Measurements from ENCODE around the gene IFITM10.

The IFITM10 gene

DNA sequence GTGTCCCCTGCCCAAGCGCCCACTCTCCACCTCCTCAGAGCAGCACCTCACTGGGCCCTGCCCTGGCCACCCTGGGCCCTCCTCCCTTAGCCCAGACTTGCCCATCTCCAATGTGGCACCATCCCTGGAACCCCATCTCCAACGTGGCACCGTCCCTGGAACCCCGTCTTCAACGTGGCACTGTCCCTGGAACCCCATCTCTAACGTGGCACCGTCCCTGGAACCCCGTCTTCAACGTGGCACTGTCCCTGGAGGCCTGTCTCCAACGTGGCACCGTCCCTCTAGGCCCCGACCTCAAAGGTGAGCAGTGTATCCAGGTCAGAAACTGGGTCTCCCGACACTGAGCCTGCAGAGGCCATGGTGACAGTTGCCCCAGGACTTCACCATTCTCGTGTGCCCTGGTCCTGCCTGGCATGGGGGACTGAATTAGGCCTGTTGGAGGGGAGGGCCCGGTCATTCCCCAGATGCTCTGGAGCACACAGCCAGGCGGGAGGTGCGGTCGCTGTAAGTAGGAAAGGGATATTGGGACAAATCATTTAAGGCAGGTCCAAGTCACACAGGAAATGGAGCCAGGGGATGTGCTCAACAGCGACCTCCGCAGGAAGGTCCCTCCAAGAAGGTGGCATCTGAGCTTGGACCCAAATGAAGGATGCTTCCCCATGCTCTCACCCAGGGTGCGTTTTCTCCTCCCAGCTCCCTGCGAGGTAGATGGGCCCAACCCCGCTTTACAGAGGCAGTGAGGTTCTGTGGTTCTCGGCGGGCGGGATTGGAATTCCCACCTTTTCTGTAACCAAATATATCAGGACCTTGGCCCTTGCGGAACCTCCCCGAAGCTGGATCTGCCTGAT lies 15.7 kb upstream of the IFITM10 start:
- no peak for ATAC-seq
- TF ChIP-seq GLIS3 (CRISPR knock-in tag; IDR thresholded peaks at IDR 0.05) (no peak), ARNTL (CRISPR knock-in tag; IDR thresholded peaks at IDR 0.05; ENCODE audit: borderline replicate concordance, low read depth) (no peak), BACH2 (CRISPR knock-in tag; IDR thresholded peaks at IDR 0.05; ENCODE audit: borderline replicate concordance) (no peak), ZNF70 (CRISPR knock-in tag; IDR thresholded peaks at IDR 0.05) (no peak), ZNF565 (CRISPR knock-in tag; conservative IDR thresholded peaks at IDR 0.05; ENCODE audit: low read depth) (no peak), ZC3H10 (CRISPR knock-in tag; IDR thresholded peaks at IDR 0.05) (no peak)
- TF ChIP-seq, protein P1, sequence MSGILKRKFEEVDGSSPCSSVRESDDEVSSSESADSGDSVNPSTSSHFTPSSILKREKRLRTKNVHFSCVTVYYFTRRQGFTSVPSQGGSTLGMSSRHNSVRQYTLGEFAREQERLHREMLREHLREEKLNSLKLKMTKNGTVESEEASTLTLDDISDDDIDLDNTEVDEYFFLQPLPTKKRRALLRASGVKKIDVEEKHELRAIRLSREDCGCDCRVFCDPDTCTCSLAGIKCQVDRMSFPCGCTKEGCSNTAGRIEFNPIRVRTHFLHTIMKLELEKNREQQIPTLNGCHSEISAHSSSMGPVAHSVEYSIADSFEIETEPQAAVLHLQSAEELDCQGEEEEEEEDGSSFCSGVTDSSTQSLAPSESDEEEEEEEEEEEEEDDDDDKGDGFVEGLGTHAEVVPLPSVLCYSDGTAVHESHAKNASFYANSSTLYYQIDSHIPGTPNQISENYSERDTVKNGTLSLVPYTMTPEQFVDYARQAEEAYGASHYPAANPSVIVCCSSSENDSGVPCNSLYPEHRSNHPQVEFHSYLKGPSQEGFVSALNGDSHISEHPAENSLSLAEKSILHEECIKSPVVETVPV (CRISPR knock-in tag; IDR thresholded peaks at IDR 0.05) = no peak
- TF ChIP-seq, protein P2, sequence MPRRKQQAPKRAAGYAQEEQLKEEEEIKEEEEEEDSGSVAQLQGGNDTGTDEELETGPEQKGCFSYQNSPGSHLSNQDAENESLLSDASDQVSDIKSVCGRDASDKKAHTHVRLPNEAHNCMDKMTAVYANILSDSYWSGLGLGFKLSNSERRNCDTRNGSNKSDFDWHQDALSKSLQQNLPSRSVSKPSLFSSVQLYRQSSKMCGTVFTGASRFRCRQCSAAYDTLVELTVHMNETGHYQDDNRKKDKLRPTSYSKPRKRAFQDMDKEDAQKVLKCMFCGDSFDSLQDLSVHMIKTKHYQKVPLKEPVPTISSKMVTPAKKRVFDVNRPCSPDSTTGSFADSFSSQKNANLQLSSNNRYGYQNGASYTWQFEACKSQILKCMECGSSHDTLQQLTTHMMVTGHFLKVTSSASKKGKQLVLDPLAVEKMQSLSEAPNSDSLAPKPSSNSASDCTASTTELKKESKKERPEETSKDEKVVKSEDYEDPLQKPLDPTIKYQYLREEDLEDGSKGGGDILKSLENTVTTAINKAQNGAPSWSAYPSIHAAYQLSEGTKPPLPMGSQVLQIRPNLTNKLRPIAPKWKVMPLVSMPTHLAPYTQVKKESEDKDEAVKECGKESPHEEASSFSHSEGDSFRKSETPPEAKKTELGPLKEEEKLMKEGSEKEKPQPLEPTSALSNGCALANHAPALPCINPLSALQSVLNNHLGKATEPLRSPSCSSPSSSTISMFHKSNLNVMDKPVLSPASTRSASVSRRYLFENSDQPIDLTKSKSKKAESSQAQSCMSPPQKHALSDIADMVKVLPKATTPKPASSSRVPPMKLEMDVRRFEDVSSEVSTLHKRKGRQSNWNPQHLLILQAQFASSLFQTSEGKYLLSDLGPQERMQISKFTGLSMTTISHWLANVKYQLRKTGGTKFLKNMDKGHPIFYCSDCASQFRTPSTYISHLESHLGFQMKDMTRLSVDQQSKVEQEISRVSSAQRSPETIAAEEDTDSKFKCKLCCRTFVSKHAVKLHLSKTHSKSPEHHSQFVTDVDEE (CRISPR knock-in tag; IDR thresholded peaks at IDR 0.05) = no peak

DNA sequence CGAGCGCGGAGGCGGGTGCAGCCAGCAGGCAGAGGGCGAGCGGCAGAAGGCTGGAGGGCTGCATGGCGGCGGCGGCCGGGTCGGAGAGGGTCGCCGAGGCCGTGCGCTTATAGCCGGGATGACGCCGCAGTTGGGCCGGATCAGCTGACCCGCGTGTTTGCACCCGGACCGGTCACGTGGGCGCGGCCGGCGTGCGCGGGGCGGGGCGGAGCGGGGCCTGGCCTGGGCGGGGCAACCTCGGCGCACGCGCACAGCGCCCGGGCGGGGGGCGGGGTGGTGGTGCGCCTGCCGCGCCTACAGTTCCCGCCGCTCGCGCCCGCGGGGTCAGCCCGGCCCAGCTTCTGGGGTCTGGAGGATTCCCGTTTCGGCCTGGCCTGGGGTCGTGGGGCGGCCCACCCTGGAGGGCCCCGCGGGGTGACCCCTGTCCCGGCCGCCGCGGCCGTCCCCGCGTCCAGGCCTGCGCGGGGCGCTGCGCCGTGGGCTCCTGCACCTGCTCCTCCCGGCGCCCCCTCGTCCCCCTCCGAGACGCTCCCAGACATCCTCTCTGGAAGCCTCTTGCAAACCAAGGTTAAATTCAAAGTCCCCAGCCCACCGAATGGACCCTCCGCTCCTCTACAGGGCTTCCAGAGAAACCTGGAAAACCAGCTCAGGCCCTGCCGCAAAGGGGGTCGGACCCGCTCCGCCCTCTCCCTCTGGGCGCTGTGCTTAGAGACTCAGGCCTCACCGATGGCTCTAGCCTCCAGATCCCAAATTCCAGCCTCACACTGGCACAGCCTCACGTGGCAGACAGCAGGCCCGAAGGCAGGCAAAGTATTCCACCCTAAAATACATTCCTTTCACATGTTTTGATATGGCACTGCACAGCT lies 13.6 kb upstream of the IFITM10 start, which contains the start of gene CTSD:
CTSD (minus strand) TSS at position 132 of the 866 bp plus-strand sequence; CDS start at position 64, 68 bp downstream.
- TF ChIP-seq ESRRG (CRISPR knock-in tag; IDR thresholded peaks at IDR 0.05) (no peak), ZFP3 (CRISPR knock-in tag; IDR thresholded peaks at IDR 0.05) (peak; percentile 96), ZNF8 (CRISPR knock-in tag; IDR thresholded peaks at IDR 0.05) (no peak), GLIS3 (CRISPR knock-in tag; IDR thresholded peaks at IDR 0.05) (no peak), ZNF70 (CRISPR knock-in tag; IDR thresholded peaks at IDR 0.05) (no peak)
- TF ChIP-seq, protein P3, sequence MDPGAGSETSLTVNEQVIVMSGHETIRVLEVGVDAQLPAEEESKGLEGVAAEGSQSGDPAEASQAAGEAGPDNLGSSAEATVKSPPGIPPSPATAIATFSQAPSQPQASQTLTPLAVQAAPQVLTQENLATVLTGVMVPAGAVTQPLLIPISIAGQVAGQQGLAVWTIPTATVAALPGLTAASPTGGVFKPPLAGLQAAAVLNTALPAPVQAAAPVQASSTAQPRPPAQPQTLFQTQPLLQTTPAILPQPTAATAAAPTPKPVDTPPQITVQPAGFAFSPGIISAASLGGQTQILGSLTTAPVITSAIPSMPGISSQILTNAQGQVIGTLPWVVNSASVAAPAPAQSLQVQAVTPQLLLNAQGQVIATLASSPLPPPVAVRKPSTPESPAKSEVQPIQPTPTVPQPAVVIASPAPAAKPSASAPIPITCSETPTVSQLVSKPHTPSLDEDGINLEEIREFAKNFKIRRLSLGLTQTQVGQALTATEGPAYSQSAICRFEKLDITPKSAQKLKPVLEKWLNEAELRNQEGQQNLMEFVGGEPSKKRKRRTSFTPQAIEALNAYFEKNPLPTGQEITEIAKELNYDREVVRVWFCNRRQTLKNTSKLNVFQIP (CRISPR knock-in tag; IDR thresholded peaks at IDR 0.05; ENCODE audit: borderline replicate concordance, low read depth) = no peak
- ATAC-seq = peak; percentile 81

DNA sequence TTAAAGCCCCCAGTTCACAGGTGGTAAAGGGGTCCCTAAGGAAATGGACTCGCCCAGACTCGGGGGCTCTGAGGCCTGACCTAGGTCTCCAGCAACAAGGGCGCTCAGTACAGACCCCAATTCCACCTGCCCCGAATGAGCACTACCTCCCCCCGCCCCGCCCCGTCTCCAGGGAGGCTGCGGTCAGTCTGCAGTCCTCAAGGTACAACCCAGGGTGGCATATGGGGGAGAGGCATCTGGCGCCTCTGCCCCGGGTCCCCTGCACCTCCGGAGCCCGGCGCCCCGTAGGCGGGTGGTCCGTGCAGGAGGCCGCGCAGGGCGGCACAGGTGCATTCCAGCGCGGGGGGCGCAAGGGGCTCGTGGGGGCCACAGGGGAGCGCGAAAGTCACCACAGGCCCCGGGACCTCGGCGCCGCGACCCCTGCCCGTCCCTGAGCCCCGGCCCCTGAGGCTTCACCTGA lies 13.0 kb upstream of the IFITM10 start:
- TF ChIP-seq ZNF8 (CRISPR knock-in tag; IDR thresholded peaks at IDR 0.05) (no peak), SNAI2 (CRISPR knock-in tag; IDR thresholded peaks at IDR 0.05) (no peak), ARNTL (CRISPR knock-in tag; IDR thresholded peaks at IDR 0.05; ENCODE audit: borderline replicate concordance, low read depth) (no peak), ZFP3 (CRISPR knock-in tag; IDR thresholded peaks at IDR 0.05) (no peak), ZC3H10 (CRISPR knock-in tag; IDR thresholded peaks at IDR 0.05) (no peak), ESRRG (CRISPR knock-in tag; IDR thresholded peaks at IDR 0.05) (no peak)
- peak; percentile 30 for ATAC-seq

DNA sequence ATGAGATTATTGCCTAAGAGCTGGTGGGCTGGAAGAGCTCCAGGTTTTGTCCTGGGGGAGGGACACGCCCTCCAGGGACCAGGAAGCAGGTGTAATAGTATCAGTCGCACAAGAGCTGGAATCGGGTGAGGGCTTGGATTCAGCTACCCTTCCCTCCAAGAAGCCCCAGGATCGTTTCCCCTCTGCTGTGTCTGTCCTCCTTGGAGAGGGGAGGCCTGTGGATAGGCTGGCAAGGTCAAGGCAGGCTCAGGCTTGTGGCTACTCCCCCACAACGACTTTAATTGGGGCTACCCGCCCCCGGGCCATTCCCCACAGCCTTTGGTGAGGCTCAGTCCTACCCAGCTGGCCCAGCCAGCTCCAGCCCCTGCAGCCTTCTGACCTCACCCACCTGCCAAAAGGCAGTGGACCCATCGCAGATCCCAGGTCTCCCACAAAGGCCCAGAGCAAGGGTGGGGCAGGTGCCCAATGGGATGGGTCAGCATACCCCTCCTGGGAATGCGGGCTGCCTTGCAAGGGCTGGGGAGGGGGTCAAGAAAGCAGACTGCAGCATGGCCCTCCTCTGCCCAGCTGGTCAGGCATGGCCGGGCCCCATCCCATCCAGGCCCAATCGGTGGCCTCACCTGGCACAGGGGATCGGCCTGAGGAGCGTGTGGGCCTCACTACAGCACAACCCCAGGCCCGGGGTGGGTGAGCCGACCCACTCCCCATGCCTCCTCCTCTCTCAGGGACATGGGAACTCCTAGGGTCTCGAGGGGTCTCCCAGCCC lies 12.3 kb upstream of the IFITM10 start:
- peak; percentile 27 for ATAC-seq
- no peak for TF ChIP-seq OSR1 (CRISPR knock-in tag; IDR thresholded peaks at IDR 0.05)
- TF ChIP-seq GLIS3 (CRISPR knock-in tag; IDR thresholded peaks at IDR 0.05) = no peak
- TF ChIP-seq ZNF565 (CRISPR knock-in tag; conservative IDR thresholded peaks at IDR 0.05; ENCODE audit: low read depth) = no peak
- TF ChIP-seq ZFP3 (CRISPR knock-in tag; IDR thresholded peaks at IDR 0.05) = no peak
- TF ChIP-seq ZNF8 (CRISPR knock-in tag; IDR thresholded peaks at IDR 0.05) = no peak
- no peak for TF ChIP-seq PPARA (CRISPR knock-in tag; IDR thresholded peaks at IDR 0.05; ENCODE audit: borderline replicate concordance)
- no peak for TF ChIP-seq TCF4 (CRISPR knock-in tag; IDR thresholded peaks at IDR 0.05; ENCODE audit: borderline replicate concordance)
- TF ChIP-seq, protein P4, sequence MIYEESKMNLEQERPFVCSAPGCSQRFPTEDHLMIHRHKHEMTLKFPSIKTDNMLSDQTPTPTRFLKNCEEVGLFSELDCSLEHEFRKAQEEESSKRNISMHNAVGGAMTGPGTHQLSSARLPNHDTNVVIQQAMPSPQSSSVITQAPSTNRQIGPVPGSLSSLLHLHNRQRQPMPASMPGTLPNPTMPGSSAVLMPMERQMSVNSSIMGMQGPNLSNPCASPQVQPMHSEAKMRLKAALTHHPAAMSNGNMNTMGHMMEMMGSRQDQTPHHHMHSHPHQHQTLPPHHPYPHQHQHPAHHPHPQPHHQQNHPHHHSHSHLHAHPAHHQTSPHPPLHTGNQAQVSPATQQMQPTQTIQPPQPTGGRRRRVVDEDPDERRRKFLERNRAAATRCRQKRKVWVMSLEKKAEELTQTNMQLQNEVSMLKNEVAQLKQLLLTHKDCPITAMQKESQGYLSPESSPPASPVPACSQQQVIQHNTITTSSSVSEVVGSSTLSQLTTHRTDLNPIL (CRISPR knock-in tag; IDR thresholded peaks at IDR 0.05; ENCODE audit: low read depth) = no peak
- no peak for TF ChIP-seq ZFP30 (CRISPR knock-in tag; IDR thresholded peaks at IDR 0.05)
- no peak for TF ChIP-seq BACH2 (CRISPR knock-in tag; IDR thresholded peaks at IDR 0.05; ENCODE audit: borderline replicate concordance)
- TF ChIP-seq ZNF70 (CRISPR knock-in tag; IDR thresholded peaks at IDR 0.05) = no peak
- no peak for TF ChIP-seq ARNTL (CRISPR knock-in tag; IDR thresholded peaks at IDR 0.05; ENCODE audit: borderline replicate concordance, low read depth)
- TF ChIP-seq CSDC2 (CRISPR knock-in tag; IDR thresholded peaks at IDR 0.05) = no peak
- no peak for TF ChIP-seq SNAI2 (CRISPR knock-in tag; IDR thresholded peaks at IDR 0.05)
- TF ChIP-seq, protein P3 (CRISPR knock-in tag; IDR thresholded peaks at IDR 0.05; ENCODE audit: borderline replicate concordance, low read depth) = no peak
